GM04504 (cell line): Measurements from ENCODE around the gene XYLT1.

Experiments
- DNase-seq: peaks from one replicate; pipeline ENCODE4 v3.0.0-alpha.2; 2012; ENCODE audit warnings: low read depth

The XYLT1 gene

GRCh38 chr16:17144431-17144830 is 326.3 kb downstream of the XYLT1 start:
- DNase-seq: no peak

- DNase-seq: no peak
Observed at GRCh38 chr16:17143546-17144419, 327.0 kb downstream of the XYLT1 start.

GRCh38 chr16:17138801-17139200 is 332.0 kb downstream of the XYLT1 start:
- no peak for DNase-seq

- no peak for DNase-seq
Observed at GRCh38 chr16:17135439-17135838, 335.3 kb downstream of the XYLT1 start.

- DNase-seq: no peak
Observed at GRCh38 chr16:17134586-17134985, 336.2 kb downstream of the XYLT1 start.

- DNase-seq: no peak
Observed at GRCh38 chr16:17133851-17134250, 336.9 kb downstream of the XYLT1 start.

- no peak for DNase-seq
Observed at GRCh38 chr16:17131351-17131750, 339.4 kb downstream of the XYLT1 start.

- DNase-seq: no peak
Observed at GRCh38 chr16:17130733-17131132, 340.0 kb downstream of the XYLT1 start.

- DNase-seq: no peak
Observed at GRCh38 chr16:17129971-17130370, 340.8 kb downstream of the XYLT1 start.

GRCh38 chr16:17128791-17129190 is 342.0 kb downstream of the XYLT1 start:
- no peak for DNase-seq

- DNase-seq: no peak
Observed at GRCh38 chr16:17126156-17126555, 344.6 kb downstream of the XYLT1 start.

- no peak for DNase-seq
Observed at GRCh38 chr16:17125671-17126070, 345.1 kb downstream of the XYLT1 start.

GRCh38 chr16:17117906-17118577 is 352.7 kb downstream of the XYLT1 start:
- no peak for DNase-seq

- no peak for DNase-seq
Observed at GRCh38 chr16:17116595-17117322, 354.0 kb downstream of the XYLT1 start.

GRCh38 chr16:17109413-17109812 is 361.3 kb downstream of the XYLT1 start:
- no peak for DNase-seq

GRCh38 chr16:17108596-17108995 is 362.2 kb downstream of the XYLT1 start:
- no peak for DNase-seq

- DNase-seq: no peak
Observed at GRCh38 chr16:17107450-17107849, 363.3 kb downstream of the XYLT1 start.

- DNase-seq: no peak
Observed at GRCh38 chr16:17106243-17106791, 364.4 kb downstream of the XYLT1 start.

- no peak for DNase-seq
Observed at GRCh38 chr16:17105239-17105797, 365.4 kb downstream of the XYLT1 start.

- DNase-seq: no peak
Observed at GRCh38 chr16:17104654-17105053, 366.1 kb downstream of the XYLT1 start.

- no peak for DNase-seq
Observed at GRCh38 chr16:17103216-17103615, 367.5 kb downstream of the XYLT1 start.

- no peak for DNase-seq
Observed at GRCh38 chr16:17101646-17102045, 369.1 kb downstream of the XYLT1 start.
